ENCODE results near the gene PRICKLE2.

The PRICKLE2 gene

DNA sequence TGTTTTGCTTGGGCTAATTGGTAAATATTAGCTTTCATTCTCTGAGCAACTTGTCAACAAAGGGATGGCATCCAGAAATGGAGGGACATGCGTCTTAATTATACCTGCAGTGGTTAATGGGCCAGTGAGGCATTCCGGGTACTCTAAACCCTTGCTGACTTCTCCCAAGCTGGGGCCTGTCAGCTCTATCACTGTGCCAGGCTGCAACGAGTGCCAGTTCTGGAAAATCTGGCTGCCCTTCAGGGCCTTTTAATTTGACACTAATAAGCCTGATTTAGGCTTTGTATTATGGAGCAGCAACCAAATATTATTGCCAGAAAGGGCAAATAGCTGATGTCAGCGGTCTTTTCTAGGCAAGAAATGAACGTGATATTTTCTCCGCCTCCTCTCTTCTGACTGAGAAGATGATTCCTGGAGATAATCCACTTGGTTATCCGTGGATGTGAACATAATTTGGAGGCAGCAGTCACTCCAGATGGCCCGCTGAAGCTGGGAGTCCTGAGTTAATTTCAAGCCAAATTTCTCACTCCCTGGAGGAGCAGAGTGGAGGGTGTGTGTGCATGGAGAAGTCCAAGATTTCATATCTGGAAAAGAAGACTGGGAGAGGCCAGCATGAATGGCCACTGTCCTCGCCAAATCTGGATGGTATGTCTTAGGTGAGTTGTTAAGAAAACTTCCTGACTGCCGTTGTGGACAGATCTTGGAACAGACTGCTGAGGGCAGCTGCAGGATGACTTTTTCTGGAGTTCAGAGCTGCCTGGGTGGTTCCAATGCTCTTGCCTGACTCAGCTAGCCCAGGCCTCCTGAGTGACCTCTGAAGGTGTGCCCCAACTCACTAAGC, 157.5 kb downstream of the PRICKLE2 start:
- no peak for DNase-seq

GRCh38 chr3:64064804-64065203, 160.5 kb downstream of the PRICKLE2 start:
- DNase-seq: no peak

DNA sequence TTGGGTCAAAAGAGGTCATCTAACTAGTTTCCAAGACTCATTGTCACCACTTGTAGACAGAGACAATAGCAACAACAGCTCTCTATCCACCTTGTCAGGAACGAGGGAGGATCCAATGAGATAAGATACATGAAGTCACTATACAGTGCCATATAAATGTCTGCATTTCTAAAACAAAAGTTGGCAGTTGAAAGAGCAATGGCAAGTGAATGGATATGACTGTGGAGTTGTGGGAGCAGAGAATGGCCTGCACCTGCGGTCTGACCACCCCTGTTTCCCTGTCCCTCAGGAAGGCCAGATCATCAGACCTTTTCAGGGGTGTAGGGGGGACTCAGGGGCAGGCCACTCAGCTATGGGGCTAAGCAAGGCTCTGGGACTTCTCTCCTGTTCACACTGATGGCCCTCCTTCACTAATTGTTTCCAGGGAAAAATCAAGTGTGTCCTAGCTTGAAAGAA, 161.3 kb downstream of the PRICKLE2 start:
- no peak for DNase-seq

- no peak for DNase-seq
Measured at GRCh38 chr3:64063207-64063982, 161.9 kb downstream of the PRICKLE2 start.

DNA sequence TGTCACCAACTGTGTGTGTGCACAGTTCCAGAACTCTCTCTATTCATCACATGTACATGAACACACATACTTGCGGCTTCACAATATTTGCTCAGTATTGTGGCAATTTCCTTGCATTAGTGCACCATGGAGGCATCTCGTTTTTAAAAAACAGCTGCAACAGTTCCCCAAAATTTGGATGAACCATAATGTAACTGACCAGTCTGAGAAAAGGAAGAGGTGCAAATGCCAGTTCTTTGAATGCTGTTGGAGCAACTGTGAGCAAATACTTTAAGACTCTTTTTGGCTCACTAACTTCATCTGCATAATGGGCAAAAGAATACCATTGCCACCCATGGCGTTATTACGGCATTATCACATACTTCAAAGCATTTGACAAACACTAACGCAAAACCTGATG, 163.6 kb downstream of the PRICKLE2 start:
- no peak for DNase-seq

- DNase-seq: no peak
Measured at GRCh38 chr3:64059484-64060175, 165.6 kb downstream of the PRICKLE2 start.

- no peak for DNase-seq
Measured at GRCh38 chr3:64058566-64058965, 166.7 kb downstream of the PRICKLE2 start.

- no peak for DNase-seq
Measured at GRCh38 chr3:64057231-64057630, 168.0 kb downstream of the PRICKLE2 start.

DNA sequence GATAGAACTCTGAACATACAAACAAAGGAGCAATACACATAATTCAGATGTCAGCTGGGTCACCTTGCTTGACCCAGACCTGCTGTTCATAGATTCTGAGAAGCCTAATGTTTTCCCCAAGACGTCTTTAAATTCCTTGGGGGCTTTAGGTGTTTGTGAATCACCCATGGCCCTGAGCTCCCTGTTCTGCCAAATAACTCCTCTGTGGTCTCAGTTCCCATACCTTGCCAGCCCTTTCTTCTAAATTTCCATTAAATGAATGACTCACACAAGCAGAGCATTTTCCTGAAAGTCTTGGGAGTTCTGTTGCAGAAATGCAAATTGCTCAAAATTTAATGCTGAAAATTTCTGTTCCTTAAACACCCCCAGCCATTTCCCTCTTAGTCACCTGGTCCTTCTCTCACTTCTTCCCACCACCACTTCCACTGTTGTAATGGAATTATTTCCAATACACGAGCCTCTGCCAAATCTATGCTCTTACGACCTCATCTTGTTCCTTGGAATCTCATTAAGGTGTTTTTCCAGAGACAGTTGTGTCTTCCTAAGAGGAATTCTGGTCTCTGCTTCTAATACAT, 168.6 kb downstream of the PRICKLE2 start:
- no peak for DNase-seq

DNA sequence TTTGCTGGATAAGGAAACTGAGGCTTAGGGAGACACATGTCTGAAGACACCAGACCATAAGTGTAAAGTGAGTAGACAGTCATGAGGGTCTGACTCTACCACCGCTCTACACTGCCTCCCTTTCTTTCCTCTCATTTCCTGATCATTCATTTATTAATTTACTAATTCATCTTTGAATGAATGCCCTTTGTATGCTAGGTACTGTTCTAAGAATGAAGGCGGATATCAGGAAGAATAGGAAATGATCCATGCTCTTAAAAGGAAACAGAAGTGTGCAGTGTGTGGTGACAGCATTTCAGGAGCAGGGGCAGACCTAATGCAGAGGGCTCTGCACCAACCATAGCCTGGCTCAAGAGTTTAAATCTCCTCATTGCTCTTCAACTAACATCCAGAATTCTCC, 170.2 kb downstream of the PRICKLE2 start:
- no peak for DNase-seq

GRCh38 chr3:64054488-64054887, 170.8 kb downstream of the PRICKLE2 start:
- no peak for DNase-seq

DNA sequence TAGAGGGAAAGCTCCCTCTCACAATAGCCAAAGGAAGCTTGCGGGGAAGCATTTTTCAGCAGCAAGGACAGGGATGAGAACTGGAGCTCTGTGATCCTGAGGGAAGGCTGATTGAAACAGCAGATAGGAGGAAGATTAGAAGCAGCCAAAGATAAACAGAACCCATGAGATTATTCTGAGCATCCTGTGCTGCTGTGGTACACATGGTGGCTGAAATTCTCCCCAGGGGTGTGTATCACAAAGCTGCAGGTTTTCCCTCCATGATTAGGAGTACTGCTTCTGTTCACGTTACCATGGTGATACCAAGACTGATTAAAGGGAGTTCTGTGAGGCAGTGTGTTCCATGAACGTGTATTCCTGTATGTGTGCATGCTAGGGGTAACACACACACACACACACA, 171.7 kb downstream of the PRICKLE2 start:
- no peak for DNase-seq

GRCh38 chr3:64053117-64053516, 172.1 kb downstream of the PRICKLE2 start:
- no peak for DNase-seq

- DNase-seq: no peak
Measured at GRCh38 chr3:64049832-64050231, 175.4 kb downstream of the PRICKLE2 start.

DNA sequence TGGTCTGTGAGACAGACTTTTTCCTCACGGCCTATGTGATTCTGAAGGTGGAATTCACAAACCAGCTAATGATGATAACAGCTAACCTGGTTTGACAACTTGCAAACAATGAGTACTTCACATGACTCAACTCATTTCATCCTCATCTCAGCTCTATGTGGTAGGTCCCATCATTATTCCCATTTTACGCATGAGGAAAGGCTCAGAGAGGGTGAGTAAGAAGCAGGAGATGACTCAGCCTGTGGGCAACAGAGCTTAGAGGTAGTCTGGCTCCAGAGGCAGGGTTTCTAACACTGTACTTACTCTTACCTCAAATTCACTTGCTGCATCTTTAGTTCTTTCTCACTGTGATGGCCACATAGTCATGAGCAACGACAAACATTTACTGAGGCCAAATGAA, 176.1 kb downstream of the PRICKLE2 start:
- DNase-seq: no peak

GRCh38 chr3:64048631-64049061, 176.6 kb downstream of the PRICKLE2 start:
- DNase-seq: no peak

DNA sequence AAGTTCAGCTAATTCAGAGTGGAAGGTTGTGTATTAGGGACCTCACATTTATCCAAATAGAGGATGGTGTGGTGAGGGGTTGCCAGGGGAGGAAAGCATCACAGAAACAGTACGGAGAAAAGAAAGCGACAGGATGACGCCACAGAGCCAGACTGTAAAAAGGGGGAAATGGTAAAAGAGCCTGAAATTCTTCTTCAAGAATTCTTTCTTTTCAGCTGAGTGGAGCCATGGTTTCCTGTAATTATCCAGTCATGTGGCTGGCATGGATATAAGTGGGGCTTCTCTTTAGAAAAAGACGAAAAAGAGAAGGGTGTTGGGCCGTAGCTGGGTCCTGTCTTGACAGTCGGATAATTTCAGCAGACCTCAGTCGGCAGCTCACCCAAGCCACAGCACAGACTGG, 177.5 kb downstream of the PRICKLE2 start:
- no peak for DNase-seq

- no peak for DNase-seq
Measured at GRCh38 chr3:64046996-64047594, 178.2 kb downstream of the PRICKLE2 start.

DNA sequence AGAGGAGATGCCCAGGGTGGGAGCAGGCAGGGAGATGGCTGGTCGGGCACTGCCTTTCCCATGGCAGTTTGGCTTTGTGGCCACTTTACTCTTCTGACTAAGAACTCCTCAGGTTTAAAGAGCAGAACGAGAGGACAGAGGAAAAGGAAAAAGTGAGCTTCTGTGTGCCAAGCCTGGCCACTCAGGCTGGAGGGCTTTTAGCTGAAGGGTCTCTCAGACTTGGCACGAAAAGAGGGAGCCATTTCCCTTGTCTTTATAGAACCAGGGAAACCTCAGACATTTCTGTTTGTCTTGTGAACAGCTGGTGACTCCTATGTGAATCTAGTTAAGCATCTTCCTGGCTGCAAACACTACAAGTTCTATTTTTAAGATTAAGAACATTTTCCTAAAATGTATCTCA, 178.7 kb downstream of the PRICKLE2 start:
- no peak for DNase-seq

DNA sequence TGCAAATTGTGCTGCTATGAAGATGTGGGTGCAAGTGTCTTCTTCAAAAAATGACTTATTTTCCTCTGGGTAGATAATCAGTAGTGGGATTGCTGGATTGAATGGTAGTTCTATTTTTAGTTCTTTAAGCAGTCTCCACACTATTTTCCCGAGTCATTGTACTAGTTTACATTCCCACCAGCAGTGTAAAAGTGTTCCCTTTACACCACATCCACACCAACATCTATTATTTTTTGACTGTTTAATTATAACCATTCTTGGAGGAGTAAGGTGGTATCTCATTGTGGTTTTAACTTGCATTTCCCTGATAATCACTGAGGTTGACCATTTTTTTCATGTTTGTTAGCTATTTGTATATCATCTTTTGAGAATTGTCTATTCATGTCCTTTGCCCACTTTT, 182.3 kb downstream of the PRICKLE2 start:
- no peak for DNase-seq

Measured in activated CD4-positive, alpha-beta T cell treated with anti-CD3 and anti-CD28 coated beads, Interleukin-2, amount 50 U/mL, for 4 hours (primary cell).